DMS 273 treated with DMSO at 0.1 percent for 48 hours (cell line): ENCODE measurements around the gene PLA2G4A.
"Not testable (repeated sequence)": the region's sequence is repeated elsewhere in the genome, so short reads cannot be mapped to it uniquely, and the experiment has no call there.

Experiments
- DNase-seq: peaks from one replicate; lab custom pipeline; 2025; lab: John Stamatoyannopoulos, UW

PLA2G4A gene

GRCh38 chr1:186922814-186923213, 94.1 kb downstream of the PLA2G4A start:
- DNase-seq = not testable (repeated sequence)

GRCh38 chr1:186923486-186923885, 94.7 kb downstream of the PLA2G4A start:
- no peak for DNase-seq

- no peak for DNase-seq
Measured at GRCh38 chr1:186925881-186926669, 97.3 kb downstream of the PLA2G4A start.

GRCh38 chr1:186927884-186928283, 99.1 kb downstream of the PLA2G4A start:
- DNase-seq = no peak

GRCh38 chr1:186930238-186930637, 101.5 kb downstream of the PLA2G4A start:
- no peak for DNase-seq

- no peak for DNase-seq
Measured at GRCh38 chr1:186937016-186937670, 108.4 kb downstream of the PLA2G4A start.

- DNase-seq = no peak
Measured at GRCh38 chr1:186943891-186944686, 115.3 kb downstream of the PLA2G4A start.

GRCh38 chr1:186945146-186945545, 116.4 kb downstream of the PLA2G4A start:
- no peak for DNase-seq

- no peak for DNase-seq
Measured at GRCh38 chr1:186948535-186948934, 119.8 kb downstream of the PLA2G4A start.

- DNase-seq = no peak
Measured at GRCh38 chr1:186949173-186949572, 120.4 kb downstream of the PLA2G4A start.

- DNase-seq = no peak
Measured at GRCh38 chr1:186950547-186950946, 121.8 kb downstream of the PLA2G4A start.

GRCh38 chr1:186953876-186954275, 125.1 kb downstream of the PLA2G4A start:
- DNase-seq = no peak

GRCh38 chr1:186957314-186957713, 128.6 kb downstream of the PLA2G4A start:
- no peak for DNase-seq

- DNase-seq = no peak
Measured at GRCh38 chr1:186958520-186958919, 129.8 kb downstream of the PLA2G4A start.

- DNase-seq = no peak
Measured at GRCh38 chr1:186960861-186961260, 132.1 kb downstream of the PLA2G4A start.

GRCh38 chr1:186965847-186966246, 137.1 kb downstream of the PLA2G4A start:
- no peak for DNase-seq

- no peak for DNase-seq
Measured at GRCh38 chr1:186966456-186966855, 137.7 kb downstream of the PLA2G4A start.

GRCh38 chr1:186967656-186968394, 139.1 kb downstream of the PLA2G4A start:
- DNase-seq = no peak

- DNase-seq = no peak
Measured at GRCh38 chr1:186974774-186975181, 146.0 kb downstream of the PLA2G4A start.

- DNase-seq = no peak
Measured at GRCh38 chr1:186975220-186975619, 146.5 kb downstream of the PLA2G4A start.

GRCh38 chr1:186976700-186977099, 148.0 kb downstream of the PLA2G4A start:
- DNase-seq = no peak
